Measurements from ENCODE around the gene GHITM.
"Not testable (repeated sequence)": the region's sequence is repeated elsewhere in the genome, so short reads cannot be mapped to it uniquely, and the experiment has no call there.

GRCh38 chr10:84125910-84126784 is 13.2 kb upstream of the GHITM start:
- TF ChIP-seq EZH2 (IDR thresholded peaks at IDR 0.05; ENCODE audit: low read length, missing control alignments); CTCF (conservative IDR thresholded peaks at IDR 0.05 in 1 of 2, IDR thresholded peaks at IDR 0.05 in 1 of 2; ENCODE audit: low read depth in 1 of 2, low read length in 2 of 2): not testable (repeated sequence)

Measured in fibroblast of lung (primary cell).